ENCODE results near the gene CC2D1A. TPM values are rescaled to one million over a fixed set of nuclear protein-coding genes. Genes with fewer than 3 reads are reported as not detected.

Gene CC2D1A
- total and polyA plus RNA-seq, 2 donors (not counting 1 experiment from before 2014, with no cell fraction given) = 34.3 to 47.2 TPM

- POLR2A ChIA-PET = no interaction called here
- 95% methylated on average over 21 of the region's 22 CpGs for WGBS (ENCODE audit: insufficient coverage)
- Mint-ChIP-seq H3K27me3 (no peaks in the 10 kb centered on the region), H3K4me3 (no peak overlapping the region), H3K4me1 (no peaks in the 10 kb centered on the region), H3K9me3 (ENCODE audit: insufficient read depth) (no peaks in the 10 kb centered on the region), H3K27ac (no peak overlapping the region)
- TF ChIP-seq, protein P1, sequence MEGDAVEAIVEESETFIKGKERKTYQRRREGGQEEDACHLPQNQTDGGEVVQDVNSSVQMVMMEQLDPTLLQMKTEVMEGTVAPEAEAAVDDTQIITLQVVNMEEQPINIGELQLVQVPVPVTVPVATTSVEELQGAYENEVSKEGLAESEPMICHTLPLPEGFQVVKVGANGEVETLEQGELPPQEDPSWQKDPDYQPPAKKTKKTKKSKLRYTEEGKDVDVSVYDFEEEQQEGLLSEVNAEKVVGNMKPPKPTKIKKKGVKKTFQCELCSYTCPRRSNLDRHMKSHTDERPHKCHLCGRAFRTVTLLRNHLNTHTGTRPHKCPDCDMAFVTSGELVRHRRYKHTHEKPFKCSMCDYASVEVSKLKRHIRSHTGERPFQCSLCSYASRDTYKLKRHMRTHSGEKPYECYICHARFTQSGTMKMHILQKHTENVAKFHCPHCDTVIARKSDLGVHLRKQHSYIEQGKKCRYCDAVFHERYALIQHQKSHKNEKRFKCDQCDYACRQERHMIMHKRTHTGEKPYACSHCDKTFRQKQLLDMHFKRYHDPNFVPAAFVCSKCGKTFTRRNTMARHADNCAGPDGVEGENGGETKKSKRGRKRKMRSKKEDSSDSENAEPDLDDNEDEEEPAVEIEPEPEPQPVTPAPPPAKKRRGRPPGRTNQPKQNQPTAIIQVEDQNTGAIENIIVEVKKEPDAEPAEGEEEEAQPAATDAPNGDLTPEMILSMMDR (IDR thresholded peaks at IDR 0.05) = no peak
- TF ChIP-seq EZH2 (IDR thresholded peaks at IDR 0.05; ENCODE audit: borderline replicate concordance, insufficient read depth, low read depth, low read length, poor library complexity, severe bottlenecking) = no peak
- intact Hi-C loops (cut with micrococcal nuclease) = no loop called here
- H3K9me3 ChIP-seq (ENCODE audit: control extremely low read depth in 1 of 3, control insufficient read depth in 2 of 3, insufficient read depth in 1 of 3, low read length in 2 of 3) = peaks cover 0 to under 1% (median 0%) of the 10 kb centered on the region in 3 donors
- CTCF ChIA-PET = no interaction called here
- no peaks in the 10 kb centered on the region for H3K27me3 ChIP-seq (replicated peaks in 1 of 4; ENCODE audit: control extremely low read depth in 1 of 4, control insufficient read depth in 3 of 4, insufficient read depth in 4 of 4, low read length in 3 of 4)
- no peak overlapping the region for H3K27ac ChIP-seq (ENCODE audit: low read length in 2 of 2)
- no peak overlapping the region for H3K4me2 ChIP-seq (replicated peaks; ENCODE audit: low read depth, low read length, poor library complexity, severe bottlenecking)
- H3K4me3 ChIP-seq (ENCODE audit: control extremely low read depth in 1 of 5, extremely low read depth in 1 of 5, insufficient read depth in 1 of 5, low read depth in 2 of 5, low read length in 4 of 5) = no peak overlapping the region
- no peaks in the 10 kb centered on the region for H4K20me1 ChIP-seq (ENCODE audit: control insufficient read depth, insufficient read depth, low read length, poor library complexity, severe bottlenecking)
- H2AFZ ChIP-seq (ENCODE audit: insufficient read depth, low read depth, low read length, poor library complexity, severe bottlenecking) = no peak overlapping the region
- no peak overlapping the region for H3K9ac ChIP-seq (ENCODE audit: low read length)
- H3K36me3 ChIP-seq (replicated peaks in 1 of 2; ENCODE audit: control extremely low read depth in 1 of 2, control insufficient read depth in 1 of 2, extremely low read depth in 1 of 2, insufficient read depth in 2 of 2, low read length in 1 of 2) = peaks cover 0 to 59% of the 10 kb centered on the region in 2 experiments
- no peaks in the 10 kb centered on the region for H3K79me2 ChIP-seq (ENCODE audit: control insufficient read depth, insufficient read depth, low read length)
- H3K4me1 ChIP-seq (ENCODE audit: control insufficient read depth in 2 of 2, insufficient read depth in 2 of 2, low read length in 2 of 2) = no peaks in the 10 kb centered on the region
- DNase-seq (peak; percentile 8), ATAC-seq (ENCODE audit: low read depth) (no peak)
Measured at GRCh38 chr19:13968383-13968935, 62.5 kb downstream of the CC2D1A start.

DNA sequence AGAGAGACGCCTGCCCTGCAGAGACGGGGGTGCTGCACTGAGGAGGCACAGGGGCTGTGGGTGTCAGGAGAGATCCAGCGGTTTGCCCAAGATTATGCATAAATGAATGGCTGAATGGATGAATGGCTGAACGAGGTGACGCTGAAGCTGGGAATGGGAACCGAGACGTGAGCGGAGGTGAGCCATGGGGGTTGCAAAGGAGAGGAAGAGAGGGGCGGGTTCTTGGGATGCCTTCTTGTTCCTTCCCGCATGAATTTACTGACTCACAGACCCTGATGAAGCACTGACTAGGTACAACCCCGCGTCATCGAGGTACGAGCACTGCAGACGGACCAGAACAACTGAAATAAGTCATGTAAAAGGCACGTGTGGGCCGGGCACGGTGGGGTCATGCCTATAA is 63.0 kb downstream of the CC2D1A start:
- ChIA-PET CTCF (no interaction called here), POLR2A (no interaction called here)
- H2AFZ ChIP-seq (ENCODE audit: insufficient read depth, low read depth, low read length, poor library complexity, severe bottlenecking) = no peak overlapping the region
- Mint-ChIP-seq H3K4me1 (peaks cover 1% of the 10 kb centered on the region), H3K27ac (no peak overlapping the region), H3K4me3 (no peak overlapping the region), H3K27me3 (no peaks in the 10 kb centered on the region), H3K9me3 (ENCODE audit: insufficient read depth) (no peaks in the 10 kb centered on the region)
- DNase-seq = no peak
- no peaks in the 10 kb centered on the region for H3K79me2 ChIP-seq (ENCODE audit: control insufficient read depth, insufficient read depth, low read length)
- no peak overlapping the region for H3K4me3 ChIP-seq (ENCODE audit: control extremely low read depth in 1 of 5, extremely low read depth in 1 of 5, insufficient read depth in 1 of 5, low read depth in 2 of 5, low read length in 4 of 5)
- intact Hi-C loops (cut with micrococcal nuclease) = no loop called here
- H3K9ac ChIP-seq (ENCODE audit: low read length) = no peak overlapping the region
- no peak for ATAC-seq (ENCODE audit: low read depth)
- H3K27ac ChIP-seq (ENCODE audit: low read length in 2 of 2) = no peak overlapping the region
- H4K20me1 ChIP-seq (ENCODE audit: control insufficient read depth, insufficient read depth, low read length, poor library complexity, severe bottlenecking) = no peaks in the 10 kb centered on the region
- H3K27me3 ChIP-seq (replicated peaks in 1 of 4; ENCODE audit: control extremely low read depth in 1 of 4, control insufficient read depth in 3 of 4, insufficient read depth in 4 of 4, low read length in 3 of 4) = no peaks in the 10 kb centered on the region
- H3K36me3 ChIP-seq (replicated peaks in 1 of 2; ENCODE audit: control extremely low read depth in 1 of 2, control insufficient read depth in 1 of 2, extremely low read depth in 1 of 2, insufficient read depth in 2 of 2, low read length in 1 of 2) = peaks cover 0 to 61% of the 10 kb centered on the region in 2 experiments
- WGBS (ENCODE audit: insufficient coverage) = 97% methylated on average over 18 of the region's 18 CpGs
- no peak for TF ChIP-seq EZH2 (IDR thresholded peaks at IDR 0.05; ENCODE audit: borderline replicate concordance, insufficient read depth, low read depth, low read length, poor library complexity, severe bottlenecking)
- TF ChIP-seq, protein P1 (IDR thresholded peaks at IDR 0.05) = no peak
- no peaks in the 10 kb centered on the region for H3K9me3 ChIP-seq (ENCODE audit: control extremely low read depth in 1 of 3, control insufficient read depth in 2 of 3, insufficient read depth in 1 of 3, low read length in 2 of 3)
- H3K4me2 ChIP-seq (replicated peaks; ENCODE audit: low read depth, low read length, poor library complexity, severe bottlenecking) = no peak overlapping the region
- peaks cover 0 to 2% of the 10 kb centered on the region in 2 donors for H3K4me1 ChIP-seq (ENCODE audit: control insufficient read depth in 2 of 2, insufficient read depth in 2 of 2, low read length in 2 of 2)

Measured in B cell (primary cell).